ENCODE data around the gene MS4A10.
A peak's percentile ranks its signal among the peaks of the same experiment; 100 is the strongest.

MS4A10 gene

DNA sequence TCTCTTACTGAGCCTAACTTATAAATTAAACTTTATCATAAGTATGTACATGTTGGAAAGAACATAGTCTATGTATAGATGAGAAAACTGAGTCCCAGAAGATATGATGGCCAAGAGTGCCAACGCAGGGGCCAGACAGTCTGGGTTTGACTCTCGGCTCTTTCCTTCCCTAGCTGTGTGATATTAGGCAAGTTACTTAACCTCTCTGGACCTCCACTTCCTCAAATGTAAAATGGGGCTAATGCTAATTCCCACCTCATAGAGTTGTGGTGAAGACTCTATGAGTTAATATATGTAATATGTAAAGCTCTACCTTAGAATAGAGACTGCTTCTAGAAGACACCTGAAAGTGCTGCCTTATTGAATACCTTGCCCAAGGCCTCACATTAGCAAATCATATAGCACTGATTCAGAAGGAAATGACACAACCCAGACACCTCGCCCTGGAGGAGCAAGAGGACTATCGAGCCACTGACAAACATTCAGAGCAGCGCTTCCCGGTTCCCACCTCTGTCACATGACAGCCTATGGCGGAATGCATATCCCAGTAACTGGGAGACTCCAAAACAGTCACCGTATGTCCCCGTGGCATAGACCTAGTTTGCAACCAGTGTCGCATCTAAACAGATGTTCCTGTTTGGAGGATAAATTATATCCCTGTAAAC is 45.5 kb downstream of the MS4A10 start:
- DNase-seq: no peak

DNA sequence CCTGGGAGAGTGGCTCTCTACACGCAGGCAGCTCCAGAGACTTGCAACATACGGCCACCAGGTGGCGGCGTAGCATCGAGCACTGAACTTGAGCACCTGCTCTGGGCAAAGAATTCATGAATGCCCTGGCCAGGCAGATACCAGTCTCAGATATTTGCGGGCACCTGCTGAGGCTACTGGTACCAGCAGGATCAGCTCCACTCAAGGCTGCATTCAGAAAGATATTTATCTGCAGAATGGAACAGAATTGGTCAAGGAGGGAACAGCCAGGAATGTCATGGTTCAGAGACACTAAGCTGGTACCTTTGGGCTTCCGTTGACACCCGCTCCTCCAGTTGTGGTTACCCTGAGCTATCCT is 46.0 kb downstream of the MS4A10 start:
- DNase-seq: peak; percentile 89

DNA sequence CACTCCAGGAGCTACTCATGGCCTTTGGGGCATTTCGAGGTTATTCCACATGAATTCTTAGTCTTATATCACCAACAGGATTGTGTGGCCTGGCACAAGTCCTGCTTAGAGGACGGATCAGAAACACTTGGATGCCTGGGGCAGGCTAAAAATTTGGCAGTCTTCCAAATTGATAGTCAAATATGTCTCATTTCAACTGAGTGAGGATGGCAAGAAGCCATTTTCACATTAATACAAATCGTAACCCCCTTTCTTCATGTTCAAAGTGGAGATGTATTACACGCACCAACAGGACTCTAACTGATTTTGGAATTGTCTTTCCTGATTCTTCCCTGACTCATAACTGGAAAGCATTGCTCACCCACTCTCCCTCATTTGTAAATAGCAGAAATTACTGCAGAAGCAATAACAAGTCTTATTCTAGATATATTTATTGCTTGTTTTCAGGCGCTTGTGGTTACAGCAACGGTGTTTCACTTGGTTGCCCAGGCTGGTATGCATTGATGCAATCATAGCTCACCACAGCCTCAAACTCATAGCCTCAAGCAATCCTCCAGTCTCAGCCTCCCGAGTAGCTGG is 46.5 kb downstream of the MS4A10 start:
- DNase-seq: peak; percentile 49

DNA sequence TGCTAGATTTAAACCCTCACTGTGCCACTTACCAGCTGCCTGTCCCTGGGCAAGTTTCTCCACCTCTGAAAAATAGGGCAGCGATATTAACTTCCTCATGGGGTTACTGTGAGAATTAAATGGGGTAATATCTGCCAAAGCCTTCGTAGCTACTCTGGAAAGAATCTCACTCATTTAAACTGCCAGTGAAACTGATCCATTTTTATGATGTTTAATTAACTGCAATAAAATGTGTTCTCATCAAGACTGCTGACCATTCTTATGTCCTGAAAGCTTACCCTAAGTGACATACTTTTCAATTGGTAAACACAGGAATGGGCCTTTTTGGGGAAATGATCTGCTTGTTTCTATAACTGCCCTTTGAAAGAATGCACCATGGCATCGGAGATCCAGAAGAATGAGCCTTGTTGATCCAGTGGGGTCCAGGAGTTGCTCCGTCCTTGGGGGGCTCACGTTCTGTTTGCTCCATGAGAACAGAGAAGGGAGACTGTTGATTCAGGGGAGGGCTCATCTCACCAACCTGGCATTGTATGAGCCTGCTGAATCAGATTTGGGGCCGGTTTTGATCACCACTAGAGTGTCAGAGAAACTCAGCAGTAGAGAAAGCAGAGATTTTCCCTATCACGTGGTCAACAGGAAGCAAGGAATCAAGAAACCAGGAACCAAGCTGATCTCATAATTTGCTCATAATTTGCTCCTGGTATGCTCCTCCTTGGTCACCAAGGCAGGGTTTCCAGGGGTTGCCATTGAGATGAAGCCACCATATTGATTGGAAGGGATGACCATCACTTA is 49.8 kb downstream of the MS4A10 start:
- no peak for DNase-seq

DNA sequence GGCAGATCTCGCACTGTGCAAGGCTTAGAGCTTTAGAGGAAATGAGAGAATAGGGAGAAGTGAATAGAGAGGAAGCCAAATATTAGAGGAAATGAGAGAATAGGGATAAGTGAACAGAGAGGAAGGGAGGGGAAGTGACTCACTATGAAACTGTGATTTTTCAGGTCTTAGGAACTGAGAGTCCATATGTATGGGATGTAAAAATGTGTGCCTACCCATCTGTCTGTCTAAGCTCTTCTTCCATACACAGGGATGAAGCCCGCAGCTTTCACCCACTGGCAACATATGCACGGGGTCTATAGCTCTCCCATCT is 50.4 kb downstream of the MS4A10 start:
- no peak for DNase-seq

DNA sequence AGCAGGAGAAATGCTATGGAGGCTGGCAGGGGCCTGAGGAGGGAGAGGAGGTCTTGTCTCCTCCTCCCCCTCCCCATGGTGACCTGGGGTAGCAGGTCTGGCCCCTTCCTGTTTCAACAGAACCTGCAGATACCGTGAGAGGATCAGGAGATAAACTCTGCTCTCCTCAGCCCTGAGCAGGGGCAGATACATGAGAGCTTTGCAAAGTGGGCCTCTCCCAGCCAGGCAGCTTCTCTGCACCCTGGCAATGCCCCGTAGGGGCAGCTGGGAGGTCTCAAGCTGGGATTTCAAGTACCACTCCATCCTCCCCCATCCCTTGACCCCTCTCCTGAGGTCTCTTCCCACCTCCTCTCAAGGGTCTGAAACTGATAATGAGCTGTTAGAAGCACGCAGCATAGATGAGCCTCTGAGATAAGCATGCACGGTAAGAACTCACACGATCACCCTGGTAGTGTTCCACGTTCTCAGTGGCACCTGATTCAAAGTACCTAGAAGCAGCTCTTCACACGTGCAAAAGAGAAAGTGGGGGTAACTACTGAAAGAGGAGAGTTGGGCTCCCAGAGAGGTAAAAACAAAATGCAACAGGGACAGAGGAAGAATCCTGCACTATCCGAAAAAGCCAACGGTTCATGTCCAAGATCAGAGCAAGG is 51.9 kb downstream of the MS4A10 start:
- DNase-seq: no peak

DNA sequence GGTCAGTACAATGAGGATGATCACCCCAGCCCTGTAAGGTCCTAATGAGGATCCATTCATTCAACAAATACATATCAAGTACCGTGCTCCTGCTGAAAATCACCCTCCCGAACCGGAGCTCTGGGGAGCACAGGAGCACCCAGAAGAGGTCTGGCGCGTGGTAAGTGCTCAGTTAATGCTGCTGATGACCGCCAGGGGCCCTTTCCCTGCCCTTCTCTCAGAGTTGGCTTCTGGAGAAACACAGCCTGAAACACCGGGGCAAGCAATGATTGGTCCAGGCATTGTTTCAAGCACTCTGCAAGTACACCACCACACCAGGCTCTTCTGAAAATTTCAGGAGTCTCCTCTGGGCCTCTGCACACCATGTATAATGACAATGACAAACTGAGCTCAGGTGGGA is 53.0 kb downstream of the MS4A10 start:
- DNase-seq: no peak

DNA sequence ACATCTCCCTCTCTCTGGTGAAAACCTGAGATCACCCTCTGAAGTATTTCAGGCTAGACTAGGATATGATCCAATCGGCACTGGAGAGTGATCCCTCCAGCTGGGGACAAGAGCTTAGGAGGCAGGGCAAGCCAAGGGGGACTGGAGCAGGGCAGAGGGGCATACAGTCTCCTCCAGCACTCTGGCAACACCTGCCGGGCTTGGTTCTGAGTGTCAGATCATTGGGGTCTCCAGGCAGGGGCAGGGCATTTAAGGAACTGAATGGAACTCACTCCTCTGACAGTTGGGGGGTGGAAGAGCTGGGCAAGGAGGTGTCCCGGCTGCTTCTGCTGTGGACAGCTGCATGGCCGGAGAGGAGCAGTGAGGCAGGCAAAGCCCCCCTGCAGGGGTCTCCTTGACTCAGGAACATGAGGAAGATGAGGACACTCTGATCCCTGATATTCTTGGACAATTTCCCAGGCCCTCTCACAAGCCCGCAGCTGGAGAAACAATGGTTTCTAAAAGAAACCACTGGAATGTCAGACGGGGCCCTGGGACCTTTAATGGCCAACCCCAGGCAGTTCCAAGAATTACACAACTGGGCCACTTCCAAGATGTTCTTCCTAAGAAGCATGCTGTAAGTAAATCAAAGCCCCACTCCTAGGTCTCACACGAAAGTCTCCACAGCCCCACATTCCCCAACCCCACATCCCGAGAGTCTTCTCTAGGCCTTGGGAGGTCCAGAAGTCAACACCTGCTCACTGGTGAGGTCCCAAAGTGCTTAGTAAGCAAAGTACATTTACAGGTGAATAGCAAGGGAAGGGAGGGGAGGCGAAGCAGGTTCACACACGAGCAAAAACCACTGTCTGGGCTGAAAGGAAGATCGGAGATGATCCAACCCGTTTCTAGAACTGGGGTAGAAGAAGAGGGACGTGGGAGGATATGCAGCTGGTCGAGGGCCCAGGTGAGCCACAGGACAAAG is 55.6 kb downstream of the MS4A10 start:
- DNase-seq: no peak

DNA sequence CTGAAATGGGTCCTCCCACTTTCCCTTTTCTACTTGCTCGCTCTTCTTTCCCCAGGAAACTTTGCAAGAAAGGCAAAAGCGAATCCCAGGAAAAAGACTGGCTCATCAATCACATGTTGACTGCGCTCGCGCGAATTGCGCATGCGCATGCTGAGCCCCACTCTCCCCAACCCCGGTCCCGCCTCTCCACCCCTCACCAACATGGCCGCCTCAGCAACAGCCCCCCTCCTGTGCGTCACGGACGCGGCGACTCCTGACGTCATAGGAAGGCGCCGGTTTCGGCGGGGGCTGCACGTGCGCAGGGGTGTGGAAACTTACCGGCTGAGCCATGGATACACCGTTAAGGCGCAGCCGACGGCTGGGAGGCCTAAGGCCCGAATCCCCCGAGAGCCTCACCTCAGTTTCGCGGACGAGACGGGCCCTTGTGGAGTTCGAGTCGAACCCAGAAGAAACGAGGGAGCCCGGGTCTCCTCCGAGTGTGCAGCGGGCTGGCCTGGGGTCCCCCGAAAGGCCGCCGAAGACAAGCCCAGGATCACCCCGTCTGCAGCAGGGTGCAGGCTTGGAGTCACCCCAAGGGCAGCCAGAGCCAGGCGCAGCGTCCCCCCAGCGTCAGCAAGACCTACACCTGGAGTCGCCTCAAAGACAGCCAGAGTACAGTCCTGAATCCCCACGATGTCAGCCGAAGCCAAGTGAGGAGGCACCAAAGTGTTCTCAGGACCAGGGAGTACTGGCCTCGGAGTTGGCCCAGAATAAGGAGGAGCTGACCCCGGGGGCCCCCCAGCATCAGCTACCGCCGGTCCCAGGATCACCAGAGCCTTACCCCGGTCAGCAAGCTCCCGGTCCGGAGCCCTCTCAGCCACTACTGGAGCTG is 56.9 kb downstream of the MS4A10 start, which contains the start of gene CCDC86:
TSS of gene CCDC86 (plus strand) at position 317 of the 871 bp plus-strand sequence. CDS start at position 329, 12 bp downstream.
- peak; percentile 57 for DNase-seq

DNA sequence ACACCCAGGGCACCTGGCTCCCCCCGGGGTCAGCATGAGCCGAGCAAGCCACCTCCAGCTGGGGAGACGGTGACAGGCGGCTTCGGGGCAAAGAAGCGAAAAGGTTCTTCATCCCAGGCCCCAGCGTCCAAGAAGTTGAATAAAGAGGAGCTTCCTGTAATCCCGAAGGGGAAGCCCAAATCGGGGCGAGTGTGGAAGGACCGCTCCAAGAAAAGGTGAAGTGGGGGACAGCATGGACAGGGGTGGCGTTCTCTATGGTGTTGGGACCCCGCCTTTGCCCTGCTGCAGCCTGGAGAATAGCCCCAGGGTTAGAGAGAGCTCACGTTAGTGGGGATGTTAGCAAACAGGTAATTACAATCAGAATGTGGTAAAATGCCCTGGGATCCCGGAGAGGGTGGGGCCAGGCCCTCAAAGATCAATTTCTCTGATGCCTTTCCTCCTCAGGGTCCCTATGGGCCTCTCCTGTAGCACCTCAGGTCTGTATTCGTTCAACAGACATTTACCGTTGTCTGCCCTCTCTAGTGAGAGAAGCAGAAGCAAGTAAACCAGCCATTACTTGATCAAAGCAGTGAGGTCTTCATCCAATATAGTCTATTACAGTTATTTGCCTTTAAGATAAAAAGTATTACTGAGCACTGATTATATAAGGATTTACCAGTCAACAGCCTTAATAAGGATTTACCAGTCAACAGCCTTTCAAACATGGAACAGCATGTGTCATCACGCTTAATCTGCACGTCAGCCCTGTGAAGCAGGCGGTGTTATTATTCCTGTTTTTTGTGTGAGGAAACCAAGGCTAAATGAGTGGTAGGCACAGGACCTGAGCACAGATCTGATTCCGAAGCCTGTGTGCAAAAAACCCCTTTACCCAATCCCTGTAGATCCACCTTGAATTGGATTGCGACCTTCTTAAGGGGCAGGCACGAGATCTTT is 57.8 kb downstream of the MS4A10 start:
- no peak for DNase-seq

DNA sequence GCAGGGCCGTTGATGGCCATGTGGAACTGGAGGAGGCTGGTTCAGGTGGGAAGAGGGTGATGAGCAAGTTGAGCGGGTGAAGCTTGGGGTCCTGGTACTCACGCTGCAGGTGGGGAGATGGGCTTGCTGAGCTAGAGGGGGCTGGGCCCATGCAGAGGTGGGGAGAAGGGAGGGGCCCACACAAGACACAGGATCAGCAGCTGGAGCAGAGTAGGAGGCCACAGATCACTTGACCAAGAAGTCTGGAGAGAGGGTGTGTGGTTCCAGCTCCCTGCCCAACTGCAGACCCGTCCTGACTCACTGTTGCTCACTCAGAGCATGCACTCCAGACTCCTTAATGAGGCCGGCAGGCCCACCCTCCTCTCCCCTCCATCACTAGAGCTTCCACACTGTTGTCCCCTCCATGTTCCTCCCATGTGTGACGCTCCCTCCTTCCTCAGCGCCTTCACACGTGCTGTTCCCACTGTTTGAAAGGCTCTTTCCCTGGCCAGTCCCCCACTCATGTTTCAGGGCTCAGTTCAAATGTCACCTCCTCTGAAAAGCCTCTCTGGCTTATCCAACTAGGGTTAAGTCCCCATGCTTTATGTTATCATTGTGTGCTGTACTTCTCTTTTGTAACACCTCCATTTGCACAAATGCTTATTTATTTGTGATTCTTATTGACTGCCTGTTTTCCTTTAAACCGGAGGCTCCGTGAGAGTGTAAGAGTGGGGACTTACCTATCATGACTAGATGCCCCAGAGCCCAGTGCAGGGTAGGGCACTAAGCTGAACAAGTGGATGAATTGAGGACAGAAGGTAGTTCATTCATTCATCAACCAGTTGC is 59.1 kb downstream of the MS4A10 start:
- no peak for DNase-seq

DNA sequence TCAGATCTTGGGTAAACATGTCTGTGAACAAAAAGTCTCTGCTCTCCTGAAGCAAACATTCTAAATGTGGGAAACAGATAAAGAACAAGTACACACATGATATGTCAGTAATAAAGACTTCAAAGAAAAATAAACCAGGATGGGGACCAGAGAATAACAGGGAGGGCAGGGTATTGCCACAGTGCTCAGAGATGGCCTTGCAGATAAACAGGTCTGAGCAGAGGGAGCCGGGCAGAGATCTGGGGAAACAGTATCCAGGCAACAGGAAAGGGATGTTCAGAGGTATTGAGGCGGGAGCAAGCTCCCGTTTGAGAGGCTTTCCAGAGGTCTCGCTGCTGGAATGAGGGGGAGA is 59.7 kb downstream of the MS4A10 start:
- no peak for DNase-seq

DNA sequence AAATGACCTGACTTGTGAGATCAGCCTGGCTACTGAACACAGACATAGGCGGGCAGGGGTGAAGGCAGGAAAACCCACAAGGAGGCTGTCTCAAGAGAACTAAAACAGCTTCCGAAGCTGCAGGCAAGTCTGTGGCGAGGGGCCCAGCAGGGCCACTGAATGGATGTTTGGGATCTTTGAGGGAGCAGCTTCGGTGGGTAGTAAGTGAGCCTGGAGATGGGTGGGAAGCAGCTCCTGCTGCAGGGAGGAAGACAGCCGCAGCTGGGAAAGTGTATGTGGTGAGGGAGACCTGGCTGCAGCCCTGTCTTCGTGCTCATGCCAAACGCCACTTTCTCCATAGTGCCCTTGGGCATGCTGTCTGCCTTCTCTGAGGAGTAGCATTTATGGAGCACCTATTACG is 60.2 kb downstream of the MS4A10 start:
- DNase-seq: no peak

DNA sequence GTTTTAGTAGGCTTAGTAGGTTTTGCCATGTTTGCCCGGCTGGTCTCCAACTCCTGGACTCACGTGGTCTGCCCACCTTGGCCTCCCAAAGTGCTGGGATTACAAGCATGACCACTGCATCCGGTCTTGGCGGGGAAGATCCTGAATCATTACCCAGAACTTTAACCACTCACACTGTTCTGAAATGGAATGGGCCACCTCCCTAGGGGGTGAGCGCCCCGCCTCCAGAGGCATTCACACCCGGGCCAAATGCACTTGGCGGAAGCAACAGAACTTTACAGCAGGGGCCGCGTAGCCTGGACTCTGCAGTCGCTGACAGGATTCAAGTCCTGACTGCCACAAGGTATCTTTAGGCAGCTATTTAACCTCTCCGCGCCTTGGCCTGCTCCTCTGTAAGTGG is 62.1 kb downstream of the MS4A10 start:
- DNase-seq: no peak

DNA sequence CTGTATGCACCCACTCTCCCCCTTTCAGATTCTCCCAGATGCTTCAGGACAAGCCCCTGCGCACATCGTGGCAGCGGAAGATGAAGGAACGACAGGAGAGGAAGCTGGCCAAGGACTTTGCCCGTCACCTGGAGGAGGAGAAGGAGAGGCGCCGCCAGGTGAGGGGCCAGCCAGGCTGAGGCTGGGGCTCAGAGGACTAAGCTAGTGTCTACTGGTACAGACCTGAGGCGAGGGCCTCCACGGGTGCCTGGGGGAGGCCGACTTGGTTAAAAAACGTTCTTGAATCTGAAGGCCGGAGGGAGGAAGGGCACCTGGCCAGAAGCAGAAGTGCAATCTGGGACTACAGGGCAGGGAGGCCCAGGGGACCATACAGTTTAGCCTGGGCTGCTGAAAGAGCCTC is 62.8 kb downstream of the MS4A10 start:
- no peak for DNase-seq

DNA sequence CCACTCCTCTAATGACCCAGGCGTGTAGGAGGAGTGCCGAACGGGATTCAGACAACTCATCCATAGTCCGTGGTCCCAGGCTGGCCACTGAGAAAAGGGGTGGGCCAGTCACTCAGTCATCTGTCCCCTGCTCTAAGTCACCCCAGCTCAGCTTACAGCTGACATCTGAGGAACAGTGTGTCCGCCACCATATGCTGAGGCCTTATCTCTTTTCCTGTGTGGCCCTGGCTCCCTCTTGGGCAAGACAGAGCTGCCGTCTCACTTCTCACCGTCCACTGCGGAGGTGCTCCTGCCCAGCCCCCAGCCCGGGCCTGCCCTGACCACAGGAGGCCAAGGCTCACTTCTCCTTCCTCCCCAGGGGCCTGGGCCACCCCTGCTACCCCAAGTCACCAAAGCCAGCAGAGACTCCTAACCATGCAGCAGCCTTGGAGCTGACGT is 63.6 kb downstream of the MS4A10 start:
- no peak for DNase-seq

DNA sequence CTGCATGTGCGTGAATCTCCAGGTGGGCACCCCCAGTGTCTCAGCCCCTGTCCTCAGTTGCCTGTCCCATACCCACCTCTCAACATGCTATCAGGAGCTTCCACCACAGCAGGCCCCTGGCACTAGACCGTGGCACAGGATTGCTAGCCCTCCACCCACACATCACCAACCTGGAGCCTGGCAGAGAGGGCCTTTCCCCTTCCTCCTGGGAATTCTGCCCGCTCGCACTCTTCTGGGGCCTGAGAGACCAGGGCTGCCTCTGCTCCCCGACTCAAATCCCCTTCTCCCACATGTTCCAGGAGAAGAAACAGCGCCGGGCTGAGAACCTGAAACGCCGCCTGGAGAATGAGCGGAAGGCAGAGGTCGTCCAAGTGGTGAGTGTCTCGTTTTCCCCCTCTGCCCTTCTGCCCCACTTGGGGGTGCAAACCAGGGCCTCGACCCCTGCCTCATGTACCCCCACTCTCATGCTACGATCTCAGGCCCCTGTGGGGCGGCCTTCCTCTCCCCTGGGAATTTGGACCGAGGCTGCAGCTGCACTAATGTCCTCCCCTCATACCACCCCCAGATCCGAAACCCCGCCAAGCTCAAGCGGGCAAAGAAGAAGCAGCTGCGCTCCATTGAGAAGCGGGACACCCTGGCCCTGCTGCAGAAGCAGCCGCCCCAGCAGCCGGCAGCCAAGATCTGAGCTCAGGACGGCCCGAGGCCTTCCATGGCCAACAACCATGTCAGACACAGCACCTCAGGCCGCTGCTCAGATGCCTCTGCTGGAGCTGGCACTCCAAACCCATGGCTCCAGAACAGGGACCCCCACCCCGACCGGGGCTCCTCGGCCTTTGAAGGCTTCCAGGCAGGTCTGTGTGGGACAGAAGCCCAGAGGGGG is 64.7 kb downstream of the MS4A10 start:
- DNase-seq: no peak
